Measurements from ENCODE around the gene DDOST. TPM values are rescaled to one million over a fixed set of nuclear protein-coding genes. Genes with fewer than 3 reads are reported as not detected.

Gene DDOST
- total RNA-seq, 1 experiment from 2014 or later, result 238 TPM

DNA sequence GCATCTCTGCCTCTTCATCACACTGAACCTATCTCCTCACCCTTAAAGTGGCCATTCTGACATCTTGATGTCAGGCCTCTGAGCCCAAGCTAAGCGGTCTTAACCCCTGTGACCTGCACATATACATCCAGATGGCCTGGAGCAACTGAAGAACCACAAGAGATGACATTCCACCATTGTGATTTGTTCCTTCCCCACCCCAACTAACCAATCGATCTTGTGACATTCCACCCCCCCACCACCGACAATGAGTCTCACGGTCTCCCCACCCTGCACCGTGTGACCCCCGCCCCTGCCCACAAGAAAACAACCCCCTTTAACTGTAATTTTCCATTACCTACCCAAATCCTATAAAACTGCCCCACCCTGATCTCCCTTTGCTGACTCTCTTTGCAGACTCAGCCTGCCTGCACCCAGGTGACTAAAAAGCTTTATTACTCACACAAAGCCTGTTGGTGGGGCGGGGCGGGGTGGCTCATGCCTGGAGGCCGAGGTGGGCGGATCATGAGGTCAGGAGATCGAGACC lies 48.9 kb downstream of the DDOST start:
- intact Hi-C loops (cut with micrococcal nuclease; ENCODE audit: unreplicated experiment), result no loop called here
- H3K9me3 ChIP-seq (ENCODE audit: low read depth, low read length, poor library complexity, severe bottlenecking), result no peaks in the 10 kb centered on the region
- TF ChIP-seq, protein P1, sequence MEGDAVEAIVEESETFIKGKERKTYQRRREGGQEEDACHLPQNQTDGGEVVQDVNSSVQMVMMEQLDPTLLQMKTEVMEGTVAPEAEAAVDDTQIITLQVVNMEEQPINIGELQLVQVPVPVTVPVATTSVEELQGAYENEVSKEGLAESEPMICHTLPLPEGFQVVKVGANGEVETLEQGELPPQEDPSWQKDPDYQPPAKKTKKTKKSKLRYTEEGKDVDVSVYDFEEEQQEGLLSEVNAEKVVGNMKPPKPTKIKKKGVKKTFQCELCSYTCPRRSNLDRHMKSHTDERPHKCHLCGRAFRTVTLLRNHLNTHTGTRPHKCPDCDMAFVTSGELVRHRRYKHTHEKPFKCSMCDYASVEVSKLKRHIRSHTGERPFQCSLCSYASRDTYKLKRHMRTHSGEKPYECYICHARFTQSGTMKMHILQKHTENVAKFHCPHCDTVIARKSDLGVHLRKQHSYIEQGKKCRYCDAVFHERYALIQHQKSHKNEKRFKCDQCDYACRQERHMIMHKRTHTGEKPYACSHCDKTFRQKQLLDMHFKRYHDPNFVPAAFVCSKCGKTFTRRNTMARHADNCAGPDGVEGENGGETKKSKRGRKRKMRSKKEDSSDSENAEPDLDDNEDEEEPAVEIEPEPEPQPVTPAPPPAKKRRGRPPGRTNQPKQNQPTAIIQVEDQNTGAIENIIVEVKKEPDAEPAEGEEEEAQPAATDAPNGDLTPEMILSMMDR (conservative IDR thresholded peaks at IDR 0.05; ENCODE audit: low read depth, low read length), result no peak
- TF ChIP-seq EZH2 (IDR thresholded peaks at IDR 0.05; ENCODE audit: borderline replicate concordance, low read depth, low read length, poor library complexity, severe bottlenecking), result no peak
- H3K36me3 ChIP-seq (ENCODE audit: insufficient read depth, low read length, poor library complexity, severe bottlenecking), result no peaks in the 10 kb centered on the region
- H3K4me1 ChIP-seq (ENCODE audit: insufficient read depth, low read length, poor library complexity, severe bottlenecking), result no peaks in the 10 kb centered on the region
- ChIA-PET POLR2A (ENCODE audit: low non-redundant PET) (no interaction called here), CTCF (no interaction called here)
- H3K4me3 ChIP-seq (ENCODE audit: low read depth, low read length, poor library complexity, severe bottlenecking), result no peak overlapping the region
- DNase-seq (ENCODE audit: low spot score), result no peak
- no peaks in the 10 kb centered on the region for H3K27me3 ChIP-seq (replicated peaks; ENCODE audit: insufficient read depth, low read depth, low read length, poor library complexity)
- BruUV-seq (replicated peaks), result no TSS peak
- no peak overlapping the region for H3K27ac ChIP-seq (ENCODE audit: low read depth, low read length, poor library complexity, severe bottlenecking)

- intact Hi-C loops (cut with micrococcal nuclease; ENCODE audit: unreplicated experiment), result no loop called here
- Histone ChIP-seq H3K4me1 (ENCODE audit: insufficient read depth, low read length, poor library complexity, severe bottlenecking) (no peaks in the 10 kb centered on the region), H3K27ac (ENCODE audit: low read depth, low read length, poor library complexity, severe bottlenecking) (no peak overlapping the region), H3K4me3 (ENCODE audit: low read depth, low read length, poor library complexity, severe bottlenecking) (no peak overlapping the region), H3K9me3 (ENCODE audit: low read depth, low read length, poor library complexity, severe bottlenecking) (no peaks in the 10 kb centered on the region), H3K27me3 (replicated peaks; ENCODE audit: insufficient read depth, low read depth, low read length, poor library complexity) (no peaks in the 10 kb centered on the region), H3K36me3 (ENCODE audit: insufficient read depth, low read length, poor library complexity, severe bottlenecking) (no peaks in the 10 kb centered on the region)
- BruUV-seq (replicated peaks), result no TSS peak
- CTCF ChIA-PET, result no interaction called here
- TF ChIP-seq EZH2 (IDR thresholded peaks at IDR 0.05; ENCODE audit: borderline replicate concordance, low read depth, low read length, poor library complexity, severe bottlenecking), result no peak
- TF ChIP-seq, protein P1 (conservative IDR thresholded peaks at IDR 0.05; ENCODE audit: low read depth, low read length), result no peak
- no peak for DNase-seq (ENCODE audit: low spot score)
- POLR2A ChIA-PET (ENCODE audit: low non-redundant PET), result no interaction called here
These were observed 49.5 kb downstream of the DDOST start for GRCh38 chr1:20611652-20612051.

- no peaks in the 10 kb centered on the region for H3K4me1 ChIP-seq (ENCODE audit: insufficient read depth, low read length, poor library complexity, severe bottlenecking)
- no peak overlapping the region for H3K27ac ChIP-seq (ENCODE audit: low read depth, low read length, poor library complexity, severe bottlenecking)
- H3K36me3 ChIP-seq (ENCODE audit: insufficient read depth, low read length, poor library complexity, severe bottlenecking), result no peaks in the 10 kb centered on the region
- ChIA-PET CTCF (no interaction called here), POLR2A (ENCODE audit: low non-redundant PET) (no interaction called here)
- BruUV-seq (replicated peaks), result no TSS peak
- no peaks in the 10 kb centered on the region for H3K27me3 ChIP-seq (replicated peaks; ENCODE audit: insufficient read depth, low read depth, low read length, poor library complexity)
- no peaks in the 10 kb centered on the region for H3K9me3 ChIP-seq (ENCODE audit: low read depth, low read length, poor library complexity, severe bottlenecking)
- no peak for DNase-seq (ENCODE audit: low spot score)
- TF ChIP-seq, protein P1 (conservative IDR thresholded peaks at IDR 0.05; ENCODE audit: low read depth, low read length), result no peak
- TF ChIP-seq EZH2 (IDR thresholded peaks at IDR 0.05; ENCODE audit: borderline replicate concordance, low read depth, low read length, poor library complexity, severe bottlenecking), result no peak
- no peak overlapping the region for H3K4me3 ChIP-seq (ENCODE audit: low read depth, low read length, poor library complexity, severe bottlenecking)
- intact Hi-C loops (cut with micrococcal nuclease; ENCODE audit: unreplicated experiment), result no loop called here
These were observed 50.2 kb downstream of the DDOST start for GRCh38 chr1:20610970-20611369.
